Mucosa of descending colon (tissue), 3 donors: ENCODE measurements around the gene MIF4GD. TPM values are rescaled to one million over a fixed set of nuclear protein-coding genes. Genes with fewer than 3 reads are reported as not detected.
A peak's percentile ranks its signal among the peaks of the same experiment; 100 is the strongest.

ENCODE experiments used
- ATAC-seq: fragments of 200-7000 bp; cut with Tn5 transposase; one replicate; pipeline ENCODE4 v1.9.1; 2020; ENCODE audit warnings: mild to moderate bottlenecking, moderate library complexity
- DNase-seq, 3 donors: peaks; one replicate each; pipeline ENCODE4 v3.0.0-alpha.2; 2020
- H3K36me3 ChIP-seq: fragments of 200-600 bp; one replicate; pipeline ENCODE4 v1.8.0; 2021; ENCODE audit warnings: low read depth, mild to moderate bottlenecking
- H3K4me1 ChIP-seq: fragments of 200-600 bp; one replicate; pipeline ENCODE4 v1.8.0; 2021; ENCODE audit warnings: low read depth, mild to moderate bottlenecking
- H3K4me3 ChIP-seq: fragments of 200-600 bp; one replicate; pipeline ENCODE4 v1.8.0; 2021; ENCODE audit warnings: mild to moderate bottlenecking
- H3K9me3 ChIP-seq: fragments of 200-600 bp; one replicate; pipeline ENCODE4 v1.8.0; 2021; ENCODE audit warnings: mild to moderate bottlenecking
- CTCF ChIP-seq: fragments of 200-600 bp; IDR thresholded peaks from one replicate; pipeline ENCODE4 v1.8.0; 2022; ENCODE audit warnings: antibody characterized with exemption, mild to moderate bottlenecking
- intact Hi-C, 2 donors: fragments of 100-400 bp; cut with DNase I in 1 of 2; cut with micrococcal nuclease in 1 of 2; formaldehyde crosslinking; loops; one replicate each; pipeline versions ENCODE4 v1.11.0 to v1.11.1; 2022; cut with DNase I, micrococcal nuclease
- total RNA-seq, 3 donors: library from RNA; stranded (reverse); fragmentation: NEBNext Ultra II Directional in 2 of 3; extraction: Animal tissue kit (Norgen Biotek cat#: 25700) in 2 of 3; gene quantifications; one replicate each; pipeline versions ENCODE4 v1.2.1 to v1.2.4, GENCODE V29; 2021 to 2023
- donor health status: DM: no; HTN: no; CAD: no; lungs with moderate emphysema.
- donor health status: DM: no; HTN: no; CAD: no.
- donor health status: DM: no; HTN: yes; CAD: no.

Gene MIF4GD
- total RNA-seq, 3 donors from 2014 or later = 17.3 to 21.4 (median 19.1) TPM

GRCh38 chr17:75289832-75290337 is 18.9 kb upstream of the MIF4GD start:
- intact Hi-C loops = no loop called here
- peaks cover 3% of the 10 kb centered on the region for H3K4me1 ChIP-seq
- peak; percentile 71 to 79 (median 77) for DNase-seq
- peaks cover 2% of the 10 kb centered on the region for H3K36me3 ChIP-seq
- peak overlapping the region; percentile 31 for H3K4me3 ChIP-seq
- ATAC-seq = peak; percentile 43
- peak; percentile 9 for TF ChIP-seq CTCF
- no peaks in the 10 kb centered on the region for H3K9me3 ChIP-seq

GRCh38 chr17:75289115-75289831 is 18.2 kb upstream of the MIF4GD start, which contains the start of gene SLC25A19:
SLC25A19 (minus strand) TSS chr17:75289433; CDS start chr17:75286764, 2,669 bp downstream.
- no peak for TF ChIP-seq CTCF
- DNase-seq = peak; percentile 96 to 99 (median 97)
- Histone ChIP-seq H3K9me3 (no peaks in the 10 kb centered on the region), H3K4me3 (peak within 1 kb of the TSS; percentile 31), H3K36me3 (peaks cover 2% of the 10 kb centered on the region), H3K4me1 (peaks cover 3% of the 10 kb centered on the region)
- intact Hi-C loops = no loop called here
- peak; percentile 96 for ATAC-seq

GRCh38 chr17:75288770-75289114 is 17.7 kb upstream of the MIF4GD start:
- TF ChIP-seq CTCF = no peak
- Histone ChIP-seq H3K9me3 (no peaks in the 10 kb centered on the region), H3K4me1 (peaks cover 3% of the 10 kb centered on the region), H3K36me3 (peaks cover 2% of the 10 kb centered on the region), H3K4me3 (peak overlapping the region; percentile 31)
- peak; percentile 66 for ATAC-seq
- DNase-seq = peak in 1 of 3 donors; percentile 65
- intact Hi-C loops = no loop called here

GRCh38 chr17:75288359-75288758 is 17.3 kb upstream of the MIF4GD start:
- ATAC-seq (no peak), DNase-seq (no peak)
- H3K4me3 ChIP-seq = peak overlapping the region; percentile 31
- peaks cover 6% of the 10 kb centered on the region for H3K36me3 ChIP-seq
- TF ChIP-seq CTCF = no peak
- no peaks in the 10 kb centered on the region for H3K9me3 ChIP-seq
- intact Hi-C loops = no loop called here
- peaks cover 3% of the 10 kb centered on the region for H3K4me1 ChIP-seq

- intact Hi-C loops = no loop called here
- H3K9me3 ChIP-seq = no peaks in the 10 kb centered on the region
- ATAC-seq (no peak), DNase-seq (no peak)
- TF ChIP-seq CTCF = no peak
- peaks cover 3% of the 10 kb centered on the region for H3K4me1 ChIP-seq
- H3K4me3 ChIP-seq = no peak overlapping the region
- H3K36me3 ChIP-seq = peaks cover 8% of the 10 kb centered on the region
Measured at GRCh38 chr17:75287221-75287620, 16.2 kb upstream of the MIF4GD start.
